ENCODE results near the gene DNAAF8. TPM values are rescaled to one million over a fixed set of nuclear protein-coding genes. Genes with fewer than 3 reads are reported as not detected.
A peak's percentile ranks its signal among the peaks of the same experiment; 100 is the strongest.
"Not testable (repeated sequence)": the region's sequence is repeated elsewhere in the genome, so short reads cannot be mapped to it uniquely, and the experiment has no call there.

The DNAAF8 gene
- total RNA-seq, 1 donor from 2014 or later: 1.7 TPM

DNA sequence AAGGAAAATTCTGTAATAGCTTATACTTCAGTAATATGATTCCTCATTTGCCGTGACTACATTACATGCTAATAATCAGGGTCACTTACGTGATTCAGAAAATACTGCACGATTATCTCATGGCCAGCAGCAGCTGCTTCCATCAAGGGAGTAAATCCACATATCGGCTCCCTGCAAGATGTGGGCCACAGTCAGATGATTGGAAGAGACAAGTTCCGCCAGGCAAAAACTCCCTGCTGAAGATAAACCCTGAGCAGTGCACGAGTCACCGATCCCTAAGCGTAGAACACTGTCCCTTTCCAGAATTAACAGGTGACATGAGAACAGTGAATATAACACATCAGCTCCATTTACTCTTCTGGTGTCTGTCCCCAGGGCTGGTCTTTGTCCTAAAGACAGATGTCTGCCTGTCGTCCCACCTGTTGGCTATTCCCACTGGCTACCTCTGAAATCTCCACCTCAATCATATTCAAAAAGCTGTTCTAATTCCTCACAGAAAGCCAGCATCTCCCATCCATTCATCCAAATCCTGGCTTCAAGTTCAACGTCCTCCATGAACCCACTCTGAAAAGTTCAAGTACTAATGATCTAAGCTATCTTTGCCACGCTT, 9.6 kb upstream of the DNAAF8 start:
- DNase-seq: no peak

GRCh38 chr16:4726616-4727015, 7.7 kb upstream of the DNAAF8 start:
- no peak for DNase-seq

GRCh38 chr16:4728676-4729075, 5.7 kb upstream of the DNAAF8 start:
- no peak for DNase-seq

DNA sequence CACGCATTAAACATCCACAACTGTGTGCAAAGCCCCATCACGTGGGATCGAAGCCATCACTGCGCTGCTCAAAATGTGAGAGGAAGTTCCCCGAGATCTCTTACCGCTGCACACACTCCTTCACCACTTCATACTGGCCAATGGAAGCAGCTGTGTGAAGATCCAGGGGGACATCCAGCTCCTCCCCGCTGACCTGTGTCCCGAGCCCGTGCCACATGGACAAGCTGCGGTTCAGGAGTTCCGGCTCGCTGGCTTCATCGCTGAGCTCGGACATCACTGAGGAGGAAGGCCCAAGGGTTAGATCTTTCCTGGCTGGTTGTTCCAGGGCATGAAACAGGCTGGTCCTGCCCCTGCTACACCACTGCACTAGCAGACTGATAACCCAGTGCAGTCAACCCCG, 4.5 kb upstream of the DNAAF8 start:
- no peak for DNase-seq

DNA sequence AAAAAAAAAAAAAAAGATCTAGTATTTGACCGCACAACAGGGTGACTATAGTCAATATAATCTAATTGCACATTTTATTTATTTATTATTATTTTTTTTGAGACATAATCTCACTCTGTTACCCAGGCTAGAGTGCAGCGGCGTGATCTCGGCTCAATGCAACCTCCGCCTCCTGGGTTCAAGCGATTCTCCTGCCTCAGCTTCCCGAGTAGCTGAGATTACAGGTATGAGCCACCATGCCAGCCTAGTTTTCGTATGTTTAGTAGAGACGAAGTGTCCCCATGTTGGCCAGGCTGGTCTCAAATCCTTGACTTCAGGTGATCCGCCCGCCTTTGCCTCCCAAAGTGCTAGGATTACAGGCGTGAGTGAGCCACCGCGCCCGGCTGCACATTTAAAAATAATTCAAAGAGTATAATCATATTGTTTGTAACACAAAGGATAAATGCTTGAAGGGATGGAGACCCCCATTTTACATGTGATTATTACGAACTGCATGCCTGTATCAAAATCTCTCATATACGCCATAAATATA, 1.1 kb upstream of the DNAAF8 start:
- no peak for DNase-seq

GRCh38 chr16:4733747-4734062, 632 bp upstream of the DNAAF8 start:
- DNase-seq: peak; percentile 8

DNA sequence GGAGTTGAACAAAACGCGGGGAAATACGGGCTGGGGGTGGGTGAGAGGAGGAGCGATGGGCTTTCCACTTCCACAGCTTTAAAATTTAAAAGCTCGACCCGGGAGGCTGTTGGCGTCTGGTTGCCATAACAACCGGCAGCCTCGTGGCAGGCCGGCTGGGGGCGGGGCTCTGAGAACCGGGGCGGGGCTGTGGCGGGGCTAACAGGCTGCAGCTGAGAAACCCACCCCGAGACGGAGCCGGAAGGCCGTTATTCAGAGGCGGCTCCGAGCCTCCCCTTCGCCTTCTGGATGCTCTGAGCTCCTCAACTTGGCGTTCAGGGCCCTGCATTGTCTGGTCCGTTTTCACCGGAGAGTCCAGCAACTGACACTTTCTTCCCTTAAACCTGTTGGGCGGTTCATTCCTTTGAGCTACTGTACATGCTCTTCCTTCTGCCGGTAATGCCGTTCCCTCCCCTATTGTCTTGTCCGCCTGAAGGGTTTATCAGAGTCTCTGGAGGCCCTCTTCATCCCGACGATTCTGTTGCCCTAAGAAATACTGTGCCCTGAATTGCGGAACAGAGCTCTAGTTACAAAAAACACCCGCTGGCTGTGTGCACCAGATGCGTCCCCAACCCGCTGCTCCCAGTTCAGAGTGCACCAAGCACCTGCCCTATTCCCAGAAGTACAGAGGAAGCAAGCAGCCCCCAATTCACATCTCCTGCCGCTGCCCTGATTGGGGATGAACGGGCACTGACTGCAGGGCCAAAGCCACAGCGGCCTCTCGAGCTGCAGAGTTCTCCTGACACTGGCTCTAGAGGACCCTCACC, 596 bp downstream of the DNAAF8 start:
- DNase-seq: peak; percentile 83

- no peak for DNase-seq
Measured at GRCh38 chr16:4736546-4736945, 2.2 kb downstream of the DNAAF8 start.

DNA sequence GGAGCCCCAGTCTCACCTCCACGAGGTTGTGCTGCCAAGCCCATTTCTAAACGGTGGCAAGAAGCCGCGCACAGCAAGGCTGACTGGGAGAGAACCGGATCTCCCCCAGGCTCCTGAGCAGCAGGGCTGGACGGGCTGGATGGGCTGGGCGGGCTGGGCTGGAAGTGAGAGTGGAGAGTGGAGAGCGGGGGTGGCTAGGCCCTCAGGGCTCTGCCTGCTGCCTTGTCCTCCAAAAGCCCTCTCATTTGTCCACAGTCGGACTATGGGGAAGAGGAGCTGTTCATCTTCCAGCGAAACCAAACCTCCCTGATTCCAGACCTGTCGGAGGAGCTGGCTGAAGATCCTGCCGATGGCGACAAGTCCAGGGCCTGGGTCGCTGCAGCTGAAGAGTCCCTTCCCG, 3.2 kb downstream of the DNAAF8 start:
- no peak for DNase-seq

DNA sequence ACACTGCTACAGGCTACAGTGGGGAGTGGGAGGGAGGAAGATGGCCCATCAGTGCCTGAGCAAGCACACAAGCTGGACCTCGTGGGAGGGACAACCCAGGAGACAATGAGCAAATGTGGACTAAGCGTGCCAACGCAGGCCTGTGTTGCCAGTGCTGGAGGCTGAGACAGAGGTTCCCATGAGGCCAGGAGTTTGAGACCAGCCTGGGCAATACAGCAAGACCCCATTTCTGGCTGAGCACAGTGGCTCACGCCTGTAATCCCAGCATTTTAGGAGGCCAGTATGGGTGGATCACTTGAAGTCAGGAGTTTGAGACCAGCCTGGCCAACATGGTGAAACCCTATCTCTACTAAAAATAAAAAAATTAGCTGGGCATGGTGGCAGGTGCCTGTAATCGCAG, 4.0 kb downstream of the DNAAF8 start:
- not testable (repeated sequence) for DNase-seq

GRCh38 chr16:4743226-4743878, 9.0 kb downstream of the DNAAF8 start:
- DNase-seq: no peak

DNA sequence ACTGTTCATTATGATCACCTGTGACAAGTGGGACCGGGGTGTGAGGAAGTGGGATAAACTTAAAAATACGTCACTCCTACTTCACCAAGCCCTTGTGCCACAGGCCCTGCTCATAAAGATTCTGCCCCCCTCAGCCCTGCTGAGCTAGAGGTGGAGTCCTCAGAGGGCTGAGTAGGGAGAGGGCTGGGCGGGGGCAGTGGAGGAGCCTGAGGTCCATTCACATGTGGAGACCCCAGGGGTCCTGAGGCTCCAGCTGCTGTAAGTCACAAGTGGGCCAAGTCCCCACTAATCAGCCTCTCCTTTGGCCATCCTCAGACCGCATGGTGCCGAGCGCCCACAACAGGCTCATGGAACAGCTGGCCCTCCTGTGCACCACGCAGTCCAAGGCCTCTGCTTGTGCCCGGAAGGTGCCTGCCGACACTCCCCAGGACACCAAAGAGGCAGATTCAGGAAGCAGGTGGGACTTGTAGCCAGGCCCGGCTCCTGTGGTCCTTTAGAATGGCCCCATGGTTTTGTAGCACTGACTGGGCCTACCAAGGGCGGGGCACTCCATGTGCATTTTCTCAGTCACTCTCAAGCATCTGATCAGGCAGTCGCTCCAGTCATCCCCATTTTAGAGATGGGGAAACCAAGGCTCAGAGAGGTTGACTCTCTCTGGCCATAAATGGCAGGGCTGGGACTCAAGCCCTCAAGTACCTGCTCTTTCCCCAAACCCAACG, 10.4 kb downstream of the DNAAF8 start:
- DNase-seq: no peak

DNA sequence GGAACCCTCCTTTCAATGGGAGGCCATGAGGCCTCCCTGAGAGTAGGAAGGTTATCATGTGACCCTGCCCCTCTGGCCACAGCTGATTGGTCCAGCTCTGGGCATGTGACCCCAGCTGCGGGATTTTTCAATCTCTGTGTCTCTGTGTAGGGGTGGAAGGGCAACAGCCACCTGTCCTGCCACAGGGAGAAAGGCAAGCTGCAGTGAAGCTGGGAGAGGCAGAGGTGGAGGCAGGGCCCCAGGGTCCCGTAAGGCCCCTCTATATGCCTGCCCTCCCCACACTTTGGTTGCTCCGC, 10.9 kb downstream of the DNAAF8 start:
- no peak for DNase-seq

DNA sequence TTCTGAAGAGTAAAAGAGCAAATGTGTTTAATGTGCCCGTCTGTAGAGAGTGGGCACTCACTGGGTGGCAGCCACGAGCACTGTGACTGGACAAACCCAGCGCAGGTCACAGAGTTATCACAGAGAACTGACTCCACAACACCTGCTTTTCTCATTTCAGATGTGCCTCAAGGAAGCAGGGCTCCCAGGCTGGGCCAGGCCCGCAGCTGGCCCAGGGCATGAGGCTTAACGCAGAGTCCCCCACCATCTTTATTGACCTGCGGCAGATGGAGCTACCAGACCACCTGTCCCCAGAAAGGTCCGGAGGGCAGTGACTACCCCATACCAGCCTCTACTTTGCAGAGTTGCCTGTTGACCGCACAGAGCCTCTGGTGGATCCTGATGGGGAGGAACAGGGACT, 11.9 kb downstream of the DNAAF8 start:
- no peak for DNase-seq

GRCh38 chr16:4746991-4747574, 12.7 kb downstream of the DNAAF8 start:
- DNase-seq: no peak

DNA sequence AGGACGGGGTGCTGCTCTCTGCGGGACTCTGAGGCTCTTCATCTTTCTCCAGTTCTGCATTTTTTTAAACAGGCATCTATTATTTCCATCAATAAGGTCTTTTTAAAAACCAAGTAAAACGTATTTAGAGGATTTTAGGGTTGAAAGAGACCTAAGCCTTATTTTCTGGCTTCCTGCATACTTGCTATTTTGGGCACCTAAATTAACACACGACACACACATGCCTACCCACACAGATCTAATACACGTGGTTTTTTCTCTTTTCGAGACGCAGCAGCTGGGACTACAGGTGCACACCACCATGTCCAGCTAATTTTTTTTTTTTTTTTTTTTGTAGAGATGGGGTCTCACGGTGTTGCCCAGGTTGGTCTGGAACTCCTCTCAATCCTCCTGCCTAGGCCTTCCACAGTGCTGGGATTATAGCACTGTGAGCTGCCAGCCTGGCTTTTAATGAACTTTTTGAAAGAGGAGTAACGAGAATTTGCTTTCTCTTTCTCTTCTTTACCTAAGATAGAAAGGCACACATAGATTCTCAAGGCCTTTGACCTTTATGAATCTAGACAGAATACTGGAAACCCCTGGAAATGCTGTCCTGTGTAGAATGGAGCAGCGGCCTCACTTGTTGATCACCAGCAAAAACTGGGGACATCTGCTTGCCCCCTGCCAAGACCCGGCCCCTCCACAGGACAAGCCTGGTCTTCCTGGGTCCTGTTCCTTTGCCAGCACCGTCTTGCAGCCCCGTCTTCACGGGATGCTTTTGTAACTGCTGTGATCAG, 13.8 kb downstream of the DNAAF8 start:
- no peak for DNase-seq

DNA sequence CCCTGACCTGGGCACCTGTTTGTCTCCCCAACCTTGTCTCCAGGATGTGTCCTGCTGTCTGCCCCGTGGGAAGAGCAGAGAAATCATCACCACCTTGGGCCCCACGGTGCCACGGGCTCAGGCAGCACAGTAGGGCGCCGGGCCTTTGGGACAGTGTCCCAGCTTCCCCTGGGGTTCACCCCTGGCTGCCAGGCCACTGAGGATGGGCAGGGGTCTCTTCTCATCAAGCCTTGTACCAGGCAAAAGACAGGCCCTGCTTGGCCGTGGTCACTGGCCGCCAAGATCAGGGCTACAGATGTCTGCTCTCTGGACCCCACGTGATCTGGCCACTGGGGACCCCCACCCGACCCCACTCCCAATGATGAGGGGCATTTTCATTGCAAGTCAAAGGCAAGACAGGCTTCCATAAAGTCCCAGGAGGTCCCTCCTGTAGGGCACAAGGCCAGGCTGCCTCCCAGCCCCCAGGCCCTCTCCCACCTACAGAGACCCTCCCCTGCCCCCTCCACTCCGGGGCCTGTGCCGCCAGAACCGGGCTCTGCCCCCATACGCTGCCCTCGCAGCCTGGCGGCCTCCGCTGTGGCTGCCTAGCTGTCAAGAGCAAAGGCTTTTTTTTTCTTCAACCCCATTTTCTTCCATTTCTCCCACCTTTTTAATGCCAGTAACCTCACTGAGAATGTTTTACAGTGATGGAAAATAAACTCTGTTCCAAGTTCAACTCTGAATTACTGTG, 14.5 kb downstream of the DNAAF8 start:
- DNase-seq: no peak

DNA sequence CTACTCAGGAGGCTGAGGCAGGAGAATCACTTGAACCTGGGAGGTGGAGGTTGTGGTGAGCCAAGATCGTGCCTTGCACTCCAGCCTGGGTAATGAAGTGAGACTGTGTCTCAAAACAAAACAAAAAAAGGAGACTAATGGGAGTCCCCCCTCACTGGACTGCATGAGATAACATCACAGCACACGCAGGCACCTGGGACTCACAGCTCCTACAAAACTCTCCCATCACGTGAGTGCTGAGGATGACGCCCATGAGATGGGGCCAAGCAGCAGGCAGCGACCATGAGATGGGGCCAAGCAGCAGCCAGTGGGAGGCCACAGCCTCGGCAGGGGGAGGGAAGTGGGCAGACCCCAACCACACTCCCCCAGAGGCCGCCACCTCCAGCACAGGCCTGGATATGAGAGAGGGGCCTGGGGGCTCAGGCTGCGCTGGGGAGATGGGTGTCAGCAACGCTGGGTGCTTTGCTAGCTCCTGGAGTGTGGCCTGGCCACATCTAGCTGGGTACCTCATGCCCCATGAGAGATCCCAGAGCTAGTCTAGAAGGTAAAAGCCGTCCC, 15.4 kb downstream of the DNAAF8 start:
- no peak for DNase-seq

GRCh38 chr16:4750896-4751295, 16.6 kb downstream of the DNAAF8 start:
- no peak for DNase-seq

DNA sequence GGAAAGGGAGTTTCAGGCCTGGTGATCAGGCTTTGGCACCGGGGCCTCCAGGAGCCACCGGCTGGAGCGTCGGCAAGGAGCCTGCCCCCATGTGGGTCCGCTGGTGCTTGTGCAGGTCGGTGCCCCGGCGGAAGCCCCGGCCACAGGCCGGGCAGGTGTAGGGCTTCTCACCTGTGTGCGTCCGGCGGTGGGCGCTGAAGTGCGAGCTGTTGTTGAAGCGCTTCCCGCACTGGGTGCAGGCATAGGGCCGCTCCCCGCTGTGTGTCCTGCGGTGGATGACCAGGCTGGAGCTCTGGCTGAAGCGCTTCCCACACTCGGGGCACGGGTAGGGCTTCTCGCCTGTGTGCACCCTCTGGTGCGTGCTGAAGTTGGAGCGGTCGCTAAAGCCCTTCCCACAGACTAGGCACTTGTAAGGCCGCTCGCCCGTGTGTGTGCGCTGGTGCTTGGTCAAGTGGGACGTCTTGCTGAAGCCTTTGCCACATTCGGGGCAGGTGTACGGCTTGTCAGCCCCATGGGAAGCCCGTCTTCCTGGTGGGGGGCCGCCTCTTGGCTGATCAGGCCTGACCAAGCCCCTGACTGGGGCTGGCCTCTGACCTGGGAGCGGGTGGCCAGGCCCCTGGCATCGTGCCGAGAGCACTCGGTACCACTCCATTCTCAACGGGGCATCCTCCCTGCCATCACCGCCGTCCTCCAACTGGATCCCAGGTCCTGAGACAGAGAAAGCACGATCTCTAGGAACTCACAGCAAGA, 18.2 kb downstream of the DNAAF8 start:
- no peak for DNase-seq
